SK-N-SH (cell line): ENCODE data around the gene MCRS1.

ENCODE experiments used
- CTCF ChIP-seq: fragments of 200-600 bp; sonication (generic); IDR thresholded peaks from 2 replicates; pipeline ENCODE4 v1.6.1; 2017; ENCODE audit warnings: antibody characterized with exemption, mild to moderate bottlenecking, moderate library complexity
- EP300 ChIP-seq, 2 experiments: IDR thresholded peaks; 2 replicates each; pipeline versions ENCODE4 v1.4.0 to v1.6.1; 2012; ENCODE audit warnings: borderline replicate concordance in 1 of 2, low read depth in 1 of 2, low read length in 1 of 2
- EZH2phosphoT487 ChIP-seq: fragments of 200-600 bp; sonication (generic); IDR thresholded peaks from 2 replicates; pipeline ENCODE4 v1.6.1; 2017; ENCODE audit warnings: low read depth, mixed run types, mild to moderate bottlenecking, antibody characterized with exemption, moderate library complexity, borderline replicate concordance
- FOXJ3 ChIP-seq: sonication (generic); formaldehyde crosslinking; IDR thresholded peaks from 2 replicates; pipeline ENCODE4 v1.5.1; 2020; ENCODE audit warnings: mild to moderate bottlenecking, missing genetic modification reagents
- IRF3 ChIP-seq: fragments of 150-350 bp; IDR thresholded peaks from 2 replicates; pipeline ENCODE4 v1.6.1; 2016; ENCODE audit warnings: mild to moderate bottlenecking, low read depth, low read length
- MEF2A ChIP-seq: IDR thresholded peaks from 2 replicates; pipeline ENCODE4 v1.4.0; 2012; ENCODE audit warnings: low read depth, borderline replicate concordance
- RCOR1 ChIP-seq: fragments of 150-350 bp; IDR thresholded peaks from 2 replicates; pipeline ENCODE4 v1.6.1; 2017; ENCODE audit warnings: antibody characterized with exemption, low read length
- RFX5 ChIP-seq: IDR thresholded peaks from 2 replicates; pipeline ENCODE4 v1.6.1; 2012; ENCODE audit warnings: mild to moderate bottlenecking, improper control_type of control experiment, low read length
- USF2 ChIP-seq: fragments of 150-350 bp; IDR thresholded peaks from 2 replicates; pipeline ENCODE4 v1.6.1; 2017; ENCODE audit warnings: antibody characterized with exemption, low read length, low read depth, borderline replicate concordance
- ZBTB33 ChIP-seq: IDR thresholded peaks from 2 replicates; pipeline ENCODE4 v1.4.0; 2012; ENCODE audit warnings: low read depth, borderline replicate concordance

GRCh38 chr12:49554266-49554665, 13.7 kb downstream of the MCRS1 start:
- TF ChIP-seq RFX5 = no peak
- no peak for TF ChIP-seq CTCF
- TF ChIP-seq ZBTB33 = no peak
- no peak for TF ChIP-seq EP300 (IDR thresholded peaks at IDR 0.05; ENCODE audit: borderline replicate concordance in 1 of 2, low read depth in 1 of 2, low read length in 1 of 2)
- no peak for TF ChIP-seq RCOR1
- TF ChIP-seq IRF3 = no peak
- no peak for TF ChIP-seq USF2
- no peak for TF ChIP-seq MEF2A
- no peak for TF ChIP-seq EZH2phosphoT487
- no peak for TF ChIP-seq FOXJ3
